Glutamatergic neuron (in vitro differentiated cells): ENCODE results near the gene SPO11. TPM values are rescaled to one million over a fixed set of nuclear protein-coding genes. Genes with fewer than 3 reads are reported as not detected.

Source experiments
- DNase-seq: peaks from one replicate; pipeline ENCODE4 v3.0.0; 2022
- H3K27ac Mint-ChIP-seq: one replicate; pipeline ENCODE4 v1.8.0; 2020; ENCODE audit warnings: mild to moderate bottlenecking, mixed read lengths, inconsistent platforms; ENCODE audit not compliant: unreplicated experiment
- H3K27me3 Mint-ChIP-seq: one replicate; pipeline ENCODE4 v1.8.0; 2020; ENCODE audit warnings: mild to moderate bottlenecking, moderate library complexity, mixed read lengths, inconsistent platforms; ENCODE audit not compliant: unreplicated experiment
- H3K36me3 Mint-ChIP-seq: one replicate; pipeline ENCODE4 v1.8.0; 2020; ENCODE audit warnings: mild to moderate bottlenecking, mixed read lengths, inconsistent platforms; ENCODE audit not compliant: unreplicated experiment
- H3K4me1 Mint-ChIP-seq: one replicate; pipeline ENCODE4 v1.8.0; 2020; ENCODE audit warnings: mild to moderate bottlenecking, low read depth, mixed read lengths, inconsistent platforms; ENCODE audit not compliant: unreplicated experiment
- H3K4me3 Mint-ChIP-seq: one replicate; pipeline ENCODE4 v1.8.0; 2020; ENCODE audit warnings: mild to moderate bottlenecking, mixed read lengths, inconsistent platforms; ENCODE audit not compliant: unreplicated experiment
- H3K9me3 Mint-ChIP-seq: one replicate; pipeline ENCODE4 v1.8.0; 2020; ENCODE audit warnings: mild to moderate bottlenecking, moderate library complexity, mixed read lengths, inconsistent platforms; ENCODE audit not compliant: unreplicated experiment
- microRNA-seq: library from miRNA; unstranded; fragments of <30 nt; microRNA quantifications from one replicate; pipeline ENCODE4, GENCODE V29; 2020; ENCODE audit not compliant: unreplicated experiment
- total RNA-seq: library from RNA; stranded (reverse); fragmentation: NEBNext Ultra II Directional; extraction: Animal tissue kit (Norgen Biotek cat#: 25700); gene quantifications from one replicate; pipeline ENCODE4 v1.2.1, GENCODE V29; 2021; ENCODE audit not compliant: unreplicated experiment
- TF ChIP-seq, protein P1 (sequence below): fragments of 200-600 bp; sonication (generic); IDR thresholded peaks from one replicate; pipeline ENCODE4 v1.5.0; 2021; ENCODE audit not compliant: partially characterized antibody, unreplicated experiment

The SPO11 gene
- total RNA-seq, 1 donor from 2014 or later: not detected

DNA sequence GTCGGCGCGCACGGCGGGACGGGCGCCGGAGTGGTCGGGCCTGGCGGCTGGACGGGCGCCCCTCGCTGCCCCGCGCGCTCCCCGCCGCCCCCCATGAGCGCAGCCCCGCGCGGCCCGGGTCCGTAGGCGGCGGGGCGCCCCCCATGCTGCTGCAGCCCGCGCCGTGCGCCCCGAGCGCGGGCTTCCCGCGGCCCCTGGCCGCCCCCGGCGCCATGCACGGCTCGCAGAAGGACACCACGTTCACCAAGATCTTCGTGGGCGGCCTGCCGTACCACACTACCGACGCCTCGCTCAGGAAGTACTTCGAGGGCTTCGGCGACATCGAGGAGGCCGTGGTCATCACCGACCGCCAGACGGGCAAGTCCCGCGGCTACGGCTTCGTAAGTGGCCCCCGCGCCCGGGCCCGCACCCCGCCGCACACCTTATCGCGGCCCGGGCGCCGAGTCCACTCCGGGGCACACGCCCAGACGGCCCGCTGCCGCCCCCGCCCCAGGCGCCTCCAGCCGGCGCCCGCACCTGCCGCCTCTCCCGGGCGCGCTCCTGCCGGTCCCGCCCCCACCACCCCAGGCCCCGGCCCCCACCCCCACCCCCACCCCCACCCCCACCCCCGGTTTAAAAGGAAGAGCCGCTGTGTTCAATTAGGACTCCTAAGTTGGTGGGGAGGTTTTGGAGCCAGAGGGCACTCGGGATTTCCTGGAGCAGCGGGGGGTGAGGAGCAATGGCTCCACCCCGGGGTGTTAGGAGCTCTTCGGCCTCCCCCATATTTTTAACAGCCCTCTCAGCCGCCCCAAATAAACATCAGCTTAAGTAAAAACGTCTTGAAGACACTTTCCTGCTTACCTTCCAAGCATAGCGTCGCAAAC, 62.1 kb downstream of the SPO11 start:
- DNase-seq: peak; percentile 37
- Mint-ChIP-seq H3K36me3 (no peaks in the 10 kb centered on the region), H3K4me3 (peak overlapping the region; percentile 89), H3K4me1 (peaks cover 5% of the 10 kb centered on the region), H3K9me3 (peaks cover 3% of the 10 kb centered on the region), H3K27ac (no peak overlapping the region), H3K27me3 (peaks cover 11% of the 10 kb centered on the region)
- TF ChIP-seq, protein P1, sequence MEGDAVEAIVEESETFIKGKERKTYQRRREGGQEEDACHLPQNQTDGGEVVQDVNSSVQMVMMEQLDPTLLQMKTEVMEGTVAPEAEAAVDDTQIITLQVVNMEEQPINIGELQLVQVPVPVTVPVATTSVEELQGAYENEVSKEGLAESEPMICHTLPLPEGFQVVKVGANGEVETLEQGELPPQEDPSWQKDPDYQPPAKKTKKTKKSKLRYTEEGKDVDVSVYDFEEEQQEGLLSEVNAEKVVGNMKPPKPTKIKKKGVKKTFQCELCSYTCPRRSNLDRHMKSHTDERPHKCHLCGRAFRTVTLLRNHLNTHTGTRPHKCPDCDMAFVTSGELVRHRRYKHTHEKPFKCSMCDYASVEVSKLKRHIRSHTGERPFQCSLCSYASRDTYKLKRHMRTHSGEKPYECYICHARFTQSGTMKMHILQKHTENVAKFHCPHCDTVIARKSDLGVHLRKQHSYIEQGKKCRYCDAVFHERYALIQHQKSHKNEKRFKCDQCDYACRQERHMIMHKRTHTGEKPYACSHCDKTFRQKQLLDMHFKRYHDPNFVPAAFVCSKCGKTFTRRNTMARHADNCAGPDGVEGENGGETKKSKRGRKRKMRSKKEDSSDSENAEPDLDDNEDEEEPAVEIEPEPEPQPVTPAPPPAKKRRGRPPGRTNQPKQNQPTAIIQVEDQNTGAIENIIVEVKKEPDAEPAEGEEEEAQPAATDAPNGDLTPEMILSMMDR: no peak

DNA sequence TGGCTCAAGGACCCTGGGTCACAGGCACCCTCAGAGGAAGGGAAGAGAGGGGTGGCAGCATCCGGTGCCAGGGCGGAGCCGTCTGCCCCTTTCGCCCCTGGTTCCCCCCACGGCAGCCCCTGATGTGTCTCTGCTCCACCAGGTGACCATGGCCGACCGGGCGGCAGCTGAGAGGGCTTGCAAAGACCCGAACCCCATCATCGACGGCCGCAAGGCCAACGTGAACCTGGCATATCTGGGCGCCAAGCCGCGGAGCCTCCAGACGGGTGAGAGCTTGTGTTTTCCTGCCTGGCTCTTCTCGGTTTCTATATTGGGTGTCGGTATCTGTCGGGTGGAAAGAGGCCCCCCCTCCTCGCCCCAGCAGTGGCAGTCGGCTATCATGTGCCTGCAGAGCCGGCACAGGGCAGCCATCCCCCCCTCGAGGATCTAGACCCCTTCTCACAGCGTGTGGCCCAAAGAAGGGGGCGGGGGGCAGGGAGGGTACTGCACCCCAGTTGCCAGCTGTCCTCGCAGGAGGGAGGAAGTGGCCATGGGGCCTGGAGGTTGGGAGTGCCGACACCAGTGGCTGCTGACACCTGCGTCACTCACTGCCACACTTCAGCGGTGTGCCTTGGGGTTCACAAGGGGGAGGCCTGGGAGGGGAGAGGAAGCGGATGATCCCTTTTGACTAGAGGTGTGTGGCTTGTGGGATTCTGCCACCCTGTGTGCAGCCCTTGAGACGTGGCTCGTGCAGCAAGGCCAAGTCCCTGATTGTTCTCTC, 63.1 kb downstream of the SPO11 start:
- TF ChIP-seq, protein P1: no peak
- peak overlapping the region; percentile 89 for H3K4me3 Mint-ChIP-seq
- H3K36me3 Mint-ChIP-seq: no peaks in the 10 kb centered on the region
- peaks cover 5% of the 10 kb centered on the region for H3K9me3 Mint-ChIP-seq
- H3K27me3 Mint-ChIP-seq: peaks cover 11% of the 10 kb centered on the region
- peaks cover 5% of the 10 kb centered on the region for H3K4me1 Mint-ChIP-seq
- no peak for DNase-seq
- H3K27ac Mint-ChIP-seq: no peak overlapping the region

Small RNA genes within 50 kb of the gene (microRNA-seq; reads per million reads assigned to microRNA genes)
- gene MIR4325: not detected

Other genes with a start within 250 kb of the SPO11 start
- 8.7 TPM for gene BMP7, start 63.2 kb upstream of the SPO11 start, total RNA-seq
- gene RAE1, start 21.5 kb downstream of the SPO11 start, total RNA-seq: 28.3 TPM
- gene RBM38, start 61.6 kb downstream of the SPO11 start, total RNA-seq: 16.6 TPM
- gene CTCFL, start 195.3 kb downstream of the SPO11 start, total RNA-seq: not detected
- not detected for gene PCK1, start 231.3 kb downstream of the SPO11 start, total RNA-seq